CD4-positive, alpha-beta T cell treated with Interleukin-12 subunit alpha and Interleukin-12 subunit beta, for 1 hour (primary cell): Measurements from ENCODE around the gene IGF1.

Source experiments
- DNase-seq: peaks from one replicate; pipeline ENCODE4 v3.0.0-alpha.2; 2020

Gene IGF1

GRCh38 chr12:102487226-102487625, 6.9 kb upstream of the IGF1 start:
- DNase-seq, result no peak

- DNase-seq, result no peak
Measured at GRCh38 chr12:102486153-102486552, 5.8 kb upstream of the IGF1 start.

GRCh38 chr12:102484428-102484958, 4.1 kb upstream of the IGF1 start:
- DNase-seq, result peak; percentile 51

- DNase-seq, result no peak
Measured at GRCh38 chr12:102484017-102484416, 3.7 kb upstream of the IGF1 start.

- no peak for DNase-seq
Measured at GRCh38 chr12:102483466-102483865, 3.1 kb upstream of the IGF1 start.

- DNase-seq, result no peak
Measured at GRCh38 chr12:102481705-102482425, 1.5 kb upstream of the IGF1 start.

- DNase-seq, result no peak
Measured at GRCh38 chr12:102479939-102480338, 424 bp downstream of the IGF1 start.

- no peak for DNase-seq
Measured at GRCh38 chr12:102479099-102479885, 1.1 kb downstream of the IGF1 start.

- peak; percentile 38 for DNase-seq
Measured at GRCh38 chr12:102478405-102479098, 1.8 kb downstream of the IGF1 start.

GRCh38 chr12:102475355-102475754, 5.0 kb downstream of the IGF1 start:
- DNase-seq, result no peak

- no peak for DNase-seq
Measured at GRCh38 chr12:102474438-102475064, 5.8 kb downstream of the IGF1 start.

- DNase-seq, result no peak
Measured at GRCh38 chr12:102472496-102472895, 7.9 kb downstream of the IGF1 start.

- no peak for DNase-seq
Measured at GRCh38 chr12:102471556-102471955, 8.8 kb downstream of the IGF1 start.

GRCh38 chr12:102470945-102471344, 9.4 kb downstream of the IGF1 start:
- no peak for DNase-seq

- no peak for DNase-seq
Measured at GRCh38 chr12:102468261-102468915, 12.0 kb downstream of the IGF1 start.

- no peak for DNase-seq
Measured at GRCh38 chr12:102465762-102466560, 14.4 kb downstream of the IGF1 start.

GRCh38 chr12:102463659-102464249, 16.6 kb downstream of the IGF1 start:
- no peak for DNase-seq

- no peak for DNase-seq
Measured at GRCh38 chr12:102462795-102463465, 17.4 kb downstream of the IGF1 start.

GRCh38 chr12:102462386-102462785, 18.0 kb downstream of the IGF1 start:
- DNase-seq, result no peak

- DNase-seq, result no peak
Measured at GRCh38 chr12:102461501-102461900, 18.9 kb downstream of the IGF1 start.

- DNase-seq, result no peak
Measured at GRCh38 chr12:102459314-102459713, 21.0 kb downstream of the IGF1 start.
